Measurements from ENCODE around the gene ST3GAL2.
"Not testable (repeated sequence)": the region's sequence is repeated elsewhere in the genome, so short reads cannot be mapped to it uniquely, and the experiment has no call there.

The ST3GAL2 gene

GRCh38 chr16:70413572-70413971 is 25.3 kb downstream of the ST3GAL2 start:
- not testable (repeated sequence) for DNase-seq

- DNase-seq = no peak
These were observed 26.5 kb downstream of the ST3GAL2 start for GRCh38 chr16:70412385-70412784.

GRCh38 chr16:70410734-70411133 is 28.2 kb downstream of the ST3GAL2 start:
- DNase-seq = no peak

- DNase-seq = no peak
These were observed 31.1 kb downstream of the ST3GAL2 start for GRCh38 chr16:70407811-70408274.

GRCh38 chr16:70406104-70406503 is 32.8 kb downstream of the ST3GAL2 start:
- not testable (repeated sequence) for DNase-seq

- DNase-seq = no peak
These were observed 35.8 kb downstream of the ST3GAL2 start for GRCh38 chr16:70402916-70403659.

GRCh38 chr16:70399951-70400350 is 38.9 kb downstream of the ST3GAL2 start:
- DNase-seq = no peak

GRCh38 chr16:70399381-70399780 is 39.5 kb downstream of the ST3GAL2 start:
- DNase-seq = no peak

- DNase-seq = no peak
These were observed 40.6 kb downstream of the ST3GAL2 start for GRCh38 chr16:70398177-70398743.

GRCh38 chr16:70396246-70396904 is 42.5 kb downstream of the ST3GAL2 start:
- peak; percentile 66 for DNase-seq

- DNase-seq = no peak
These were observed 43.5 kb downstream of the ST3GAL2 start for GRCh38 chr16:70395345-70395901.

- DNase-seq = no peak
These were observed 44.0 kb downstream of the ST3GAL2 start for GRCh38 chr16:70394853-70395252.

- no peak for DNase-seq
These were observed 45.2 kb downstream of the ST3GAL2 start for GRCh38 chr16:70393662-70394061.

GRCh38 chr16:70392606-70393005 is 46.3 kb downstream of the ST3GAL2 start:
- DNase-seq = no peak

GRCh38 chr16:70391881-70392481 is 46.9 kb downstream of the ST3GAL2 start:
- peak; percentile 75 for DNase-seq

- DNase-seq = no peak
These were observed 47.5 kb downstream of the ST3GAL2 start for GRCh38 chr16:70391446-70391845.

GRCh38 chr16:70390774-70391173 is 48.1 kb downstream of the ST3GAL2 start:
- no peak for DNase-seq

- DNase-seq = no peak
These were observed 50.8 kb downstream of the ST3GAL2 start for GRCh38 chr16:70388006-70388680.

GRCh38 chr16:70386289-70386986 is 52.5 kb downstream of the ST3GAL2 start:
- DNase-seq = not testable (repeated sequence)

GRCh38 chr16:70383421-70383960 is 55.4 kb downstream of the ST3GAL2 start:
- DNase-seq = no peak

GRCh38 chr16:70381604-70382342 is 57.1 kb downstream of the ST3GAL2 start:
- no peak for DNase-seq

All from DMS 273 treated with DMSO at 0.1 percent for 48 hours (cell line).